ENCODE measurements around the gene OSCP1. TPM values are rescaled to one million over a fixed set of nuclear protein-coding genes. Genes with fewer than 3 reads are reported as not detected.

Gene OSCP1
- total RNA-seq, 4 donors from 2014 or later = 7.0 to 9.7 (median 8.2) TPM

DNA sequence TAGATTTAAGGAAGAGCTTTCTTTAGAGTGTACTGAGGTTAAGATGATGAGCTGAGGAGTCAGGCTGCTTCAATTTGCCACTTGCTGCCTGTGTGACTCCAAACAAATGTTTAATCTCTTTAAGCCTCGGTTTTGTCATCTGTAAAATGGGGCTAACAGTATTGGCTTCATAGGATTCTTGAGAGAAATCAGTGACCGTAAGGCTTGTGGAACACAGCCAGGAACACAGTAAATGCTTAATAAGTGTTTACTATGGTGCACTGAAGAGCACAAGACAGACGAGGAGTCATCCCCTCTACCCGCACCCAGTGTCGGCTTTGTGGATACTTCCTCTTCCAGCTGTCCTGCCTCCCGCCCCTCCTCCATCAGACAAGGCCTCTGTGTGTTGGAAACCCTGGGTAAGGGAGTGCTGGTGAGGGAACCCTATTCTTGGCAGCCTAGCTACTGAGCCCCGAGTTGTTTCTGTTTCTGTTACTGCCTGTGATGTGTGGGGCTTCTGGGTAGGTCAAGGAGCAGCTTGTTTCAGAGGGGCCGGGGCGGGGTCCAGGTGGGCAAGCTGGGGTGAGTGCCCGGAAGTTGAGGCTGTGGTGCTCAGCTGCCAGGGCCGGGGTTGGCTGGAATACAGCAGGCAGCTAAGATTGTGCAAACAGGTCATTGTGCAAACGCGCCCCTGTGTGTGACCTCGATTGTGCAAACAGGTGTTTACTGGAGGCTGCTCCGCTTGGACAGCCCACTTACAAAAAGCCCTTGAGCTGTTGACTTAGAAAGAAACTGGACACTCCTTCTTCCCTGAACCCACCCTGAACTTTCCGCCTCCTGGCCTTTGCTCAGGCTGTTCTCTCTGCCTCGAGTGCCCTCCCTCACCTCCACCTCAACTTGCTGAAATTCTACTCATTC lies 36.4 kb upstream of the OSCP1 start:
- TF ChIP-seq, protein P1, sequence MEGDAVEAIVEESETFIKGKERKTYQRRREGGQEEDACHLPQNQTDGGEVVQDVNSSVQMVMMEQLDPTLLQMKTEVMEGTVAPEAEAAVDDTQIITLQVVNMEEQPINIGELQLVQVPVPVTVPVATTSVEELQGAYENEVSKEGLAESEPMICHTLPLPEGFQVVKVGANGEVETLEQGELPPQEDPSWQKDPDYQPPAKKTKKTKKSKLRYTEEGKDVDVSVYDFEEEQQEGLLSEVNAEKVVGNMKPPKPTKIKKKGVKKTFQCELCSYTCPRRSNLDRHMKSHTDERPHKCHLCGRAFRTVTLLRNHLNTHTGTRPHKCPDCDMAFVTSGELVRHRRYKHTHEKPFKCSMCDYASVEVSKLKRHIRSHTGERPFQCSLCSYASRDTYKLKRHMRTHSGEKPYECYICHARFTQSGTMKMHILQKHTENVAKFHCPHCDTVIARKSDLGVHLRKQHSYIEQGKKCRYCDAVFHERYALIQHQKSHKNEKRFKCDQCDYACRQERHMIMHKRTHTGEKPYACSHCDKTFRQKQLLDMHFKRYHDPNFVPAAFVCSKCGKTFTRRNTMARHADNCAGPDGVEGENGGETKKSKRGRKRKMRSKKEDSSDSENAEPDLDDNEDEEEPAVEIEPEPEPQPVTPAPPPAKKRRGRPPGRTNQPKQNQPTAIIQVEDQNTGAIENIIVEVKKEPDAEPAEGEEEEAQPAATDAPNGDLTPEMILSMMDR (IDR thresholded peaks at IDR 0.05; ENCODE audit: low read depth) = no peak

DNA sequence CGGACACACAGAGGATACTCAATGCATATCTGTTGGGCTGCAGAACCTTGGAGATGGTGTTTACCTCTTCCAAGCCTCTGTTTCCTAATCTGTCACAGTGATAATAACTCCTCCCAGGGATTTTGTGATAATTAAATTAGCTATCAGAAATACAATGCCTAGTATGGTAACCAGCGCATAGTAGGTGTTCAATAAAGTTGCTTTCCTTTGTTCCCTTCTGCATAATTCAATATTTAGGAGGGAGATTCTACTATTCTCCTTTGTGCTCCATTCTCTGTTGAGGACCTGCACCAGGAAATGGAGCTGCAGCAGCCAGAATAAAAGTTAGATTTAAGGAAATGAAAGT lies 35.8 kb upstream of the OSCP1 start:
- TF ChIP-seq, protein P1 (IDR thresholded peaks at IDR 0.05; ENCODE audit: low read depth) = no peak

DNA sequence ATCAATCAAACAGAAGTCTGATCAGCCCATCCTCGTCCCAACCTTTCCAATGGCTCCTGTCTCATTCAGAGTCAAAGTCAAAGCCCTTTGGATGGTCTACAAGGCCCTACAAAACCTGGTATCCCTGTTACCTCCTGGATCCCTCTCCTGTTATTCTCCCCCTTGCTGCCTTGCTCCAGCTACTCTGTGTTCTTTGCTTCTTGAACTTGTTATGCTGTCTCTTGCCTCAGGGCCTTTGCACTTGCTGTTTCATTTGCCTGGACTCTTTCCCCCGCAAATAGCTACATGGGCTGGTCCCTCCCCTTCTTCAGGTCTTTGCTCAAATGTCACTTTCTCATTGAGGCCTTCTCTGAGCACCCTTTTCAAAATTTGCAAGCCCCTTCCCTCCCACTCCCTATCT lies 33.8 kb upstream of the OSCP1 start:
- TF ChIP-seq, protein P1 (IDR thresholded peaks at IDR 0.05; ENCODE audit: low read depth) = no peak

DNA sequence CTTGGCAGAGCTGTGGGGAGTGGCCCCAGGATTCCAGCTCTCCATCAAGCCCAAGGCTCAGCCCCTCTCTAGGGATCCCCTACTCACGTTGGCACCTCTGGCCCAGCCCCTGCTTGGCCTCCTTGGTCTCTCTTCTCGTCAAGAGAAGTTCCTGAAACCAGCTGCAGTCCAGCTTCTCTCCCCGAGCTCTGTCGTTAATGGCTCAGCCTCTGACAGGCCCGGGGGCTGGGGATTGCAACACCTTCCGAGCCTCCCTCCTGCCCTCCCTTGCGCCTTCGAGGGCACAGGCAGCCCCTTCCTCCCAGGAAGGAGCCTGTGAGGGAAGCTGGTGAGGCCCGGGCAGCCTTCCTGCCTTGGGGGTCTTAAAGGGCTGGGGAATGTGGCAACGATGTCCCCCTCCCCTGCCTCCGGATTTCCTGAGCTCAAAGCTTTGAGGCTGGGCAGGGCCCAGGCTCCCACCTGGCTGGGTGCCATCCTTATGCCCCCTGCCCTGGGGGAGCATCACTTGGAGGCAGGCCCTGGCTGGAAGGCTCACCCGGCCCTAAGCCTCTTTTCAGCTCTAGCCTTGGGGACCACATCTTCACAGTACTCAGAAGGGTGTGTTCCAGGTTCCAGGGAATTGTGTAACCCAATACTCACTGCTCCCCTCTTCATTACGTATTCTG lies 32.6 kb upstream of the OSCP1 start, which contains the start of gene CSF3R:
Gene CSF3R, minus strand, starts transcription at position 190 of the 665 bp plus-strand sequence. CDS start 3,417 bp downstream, outside the sequence.
- TF ChIP-seq, protein P1 (IDR thresholded peaks at IDR 0.05; ENCODE audit: low read depth) = no peak

DNA sequence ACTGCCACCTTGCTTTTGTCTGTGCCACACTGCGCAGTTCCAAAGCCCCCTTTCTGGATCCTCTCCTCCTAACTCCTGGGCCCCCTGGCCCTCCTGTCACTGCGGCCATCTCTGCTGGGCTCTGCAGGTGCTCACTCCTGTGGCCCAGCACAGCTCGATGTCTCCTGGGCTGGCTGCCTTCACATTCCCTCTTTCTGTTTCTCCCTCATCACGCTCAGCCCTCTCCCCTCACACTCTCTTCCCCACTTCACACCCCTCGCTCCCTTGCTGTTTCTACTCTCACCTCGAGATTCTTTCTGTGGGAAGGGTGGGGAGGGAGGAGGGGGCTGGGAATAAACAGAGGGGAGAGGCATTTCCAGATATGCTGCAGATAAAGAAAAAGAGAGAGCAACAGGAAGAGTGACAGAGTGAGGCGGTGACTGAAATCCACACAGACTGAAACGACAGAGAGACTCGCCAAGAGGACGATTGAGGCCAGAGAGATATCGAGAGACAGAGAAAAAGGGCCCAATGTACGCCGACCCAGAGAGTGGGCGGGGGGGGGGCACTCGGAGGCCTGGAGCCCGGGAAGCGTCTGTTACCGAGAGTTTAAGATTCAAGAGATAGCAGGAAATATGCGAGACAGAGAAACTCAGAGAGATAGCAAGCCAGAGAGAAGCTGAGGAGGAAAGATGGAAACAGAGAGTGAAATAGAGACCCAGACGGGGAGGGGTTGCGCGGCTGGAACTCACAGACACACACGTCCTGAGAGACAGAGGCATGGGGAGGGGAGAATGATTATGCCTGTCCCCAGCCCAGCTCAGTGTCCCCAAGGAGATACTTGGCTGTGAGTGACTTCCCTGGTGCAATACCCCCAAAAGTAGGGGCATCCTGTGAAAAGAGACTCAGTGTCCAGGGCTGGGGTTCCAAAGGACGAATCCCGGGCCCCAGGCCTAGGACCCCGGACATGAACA lies 31.8 kb upstream of the OSCP1 start:
- TF ChIP-seq, protein P1 (IDR thresholded peaks at IDR 0.05; ENCODE audit: low read depth) = no peak

DNA sequence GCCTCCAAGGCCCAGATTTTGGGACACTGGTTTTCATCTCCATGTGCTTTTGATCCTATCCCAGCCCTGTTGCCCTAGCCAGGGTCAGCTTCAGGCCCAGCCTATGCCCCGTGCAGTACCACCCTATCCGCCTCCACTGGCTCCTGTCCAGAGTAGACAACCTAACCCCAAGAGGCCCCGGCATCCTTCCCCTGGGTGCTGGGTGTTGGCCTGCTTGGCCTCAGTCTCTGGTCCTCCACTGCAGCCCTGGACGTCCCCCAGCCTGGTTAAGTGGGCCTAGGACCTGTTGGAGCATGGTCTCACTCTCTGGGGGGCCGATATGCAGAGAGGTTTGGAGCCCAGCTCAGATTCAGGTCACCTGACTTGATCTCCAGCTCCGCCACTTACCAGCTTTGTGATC lies 30.8 kb upstream of the OSCP1 start:
- TF ChIP-seq, protein P1 (IDR thresholded peaks at IDR 0.05; ENCODE audit: low read depth) = no peak
